HepG2 (cell line): ENCODE results near the gene APRT. TPM values are rescaled to one million over a fixed set of nuclear protein-coding genes. Genes with fewer than 3 reads are reported as not detected.

Experiments
- AGO1 ChIP-seq: fragments of 200-400 bp; formaldehyde crosslinking; IDR thresholded peaks from 2 replicates; pipeline ENCODE4 v1.6.1; 2017; ENCODE audit warnings: mild to moderate bottlenecking, low read depth, low read length, moderate library complexity; ENCODE audit not compliant: poor library complexity, severe bottlenecking
- CENPX ChIP-seq: sonication (generic); formaldehyde crosslinking; IDR thresholded peaks from 2 replicates; pipeline ENCODE4 v1.9.0; 2021; ENCODE audit warnings: mild to moderate bottlenecking, missing genetic modification reagents, moderate library complexity
- FOXP4 ChIP-seq: sonication (generic); formaldehyde crosslinking; IDR thresholded peaks from 2 replicates; pipeline ENCODE4 v1.4.0; 2020; ENCODE audit warnings: missing genetic modification reagents
- HMG20B ChIP-seq: conservative IDR thresholded peaks from 2 replicates; pipeline ENCODE4 v1.6.1; 2016; ENCODE audit warnings: missing genetic modification reagents, missing compliant biosample characterization
- ISL2 ChIP-seq: sonication (generic); formaldehyde crosslinking; IDR thresholded peaks from 2 replicates; pipeline ENCODE4 v1.5.0; 2020; ENCODE audit warnings: missing genetic modification reagents
- JARID2 ChIP-seq: sonication (generic); formaldehyde crosslinking; IDR thresholded peaks from 2 replicates; pipeline ENCODE4 v1.8.1; 2023; ENCODE audit warnings: missing genetic modification reagents, inconsistent platforms; ENCODE audit not compliant: insufficient replicate concordance
- MATR3 ChIP-seq: sonication (generic); formaldehyde crosslinking; IDR thresholded peaks from 2 replicates; pipeline ENCODE4 v1.4.0; 2020; ENCODE audit warnings: missing genetic modification reagents
- NFYC ChIP-seq: IDR thresholded peaks from 2 replicates; pipeline ENCODE4 v1.6.1; 2016; ENCODE audit warnings: missing genetic modification reagents, missing compliant biosample characterization
- NR0B2 ChIP-seq: sonication (generic); formaldehyde crosslinking; IDR thresholded peaks from 2 replicates; pipeline ENCODE4 v1.4.0; 2020; ENCODE audit warnings: mild to moderate bottlenecking, missing genetic modification reagents
- SP2 ChIP-seq: sonication (generic); formaldehyde crosslinking; IDR thresholded peaks from 2 replicates; pipeline ENCODE4 v1.5.1; 2020; ENCODE audit warnings: mild to moderate bottlenecking, missing genetic modification reagents
- SRF ChIP-seq: IDR thresholded peaks from 2 replicates; pipeline ENCODE4 v1.6.1; 2011; ENCODE audit warnings: mild to moderate bottlenecking, low read depth, low read length, moderate library complexity
- XBP1 ChIP-seq: sonication (generic); formaldehyde crosslinking; IDR thresholded peaks from 2 replicates; pipeline ENCODE4 v1.5.0; 2020; ENCODE audit warnings: missing genetic modification reagents
- ZBTB26 ChIP-seq: IDR thresholded peaks from 2 replicates; pipeline ENCODE4 v1.6.1; 2016; ENCODE audit warnings: missing compliant biosample characterization, missing genetic modification reagents, borderline replicate concordance
- ZFP1 ChIP-seq: IDR thresholded peaks from 2 replicates; pipeline ENCODE4 v1.6.1; 2016
- ZFP36 ChIP-seq: fragments of 150-350 bp; IDR thresholded peaks from 2 replicates; pipeline ENCODE4 v1.6.1; 2018; ENCODE audit warnings: borderline replicate concordance, low read length, low read depth; ENCODE audit not compliant: partially characterized antibody
- ZNF24 ChIP-seq: fragments of 450-650 bp; IDR thresholded peaks from 2 replicates; pipeline ENCODE4 v1.6.1; 2017; ENCODE audit warnings: antibody characterized with exemption, mild to moderate bottlenecking
- ZNF33A ChIP-seq: sonication (generic); formaldehyde crosslinking; IDR thresholded peaks from 2 replicates; pipeline ENCODE4 v1.5.1; 2020; ENCODE audit warnings: missing genetic modification reagents, mild to moderate bottlenecking, moderate library complexity, borderline replicate concordance
- ZNF501 ChIP-seq: sonication (generic); formaldehyde crosslinking; IDR thresholded peaks from 2 replicates; pipeline ENCODE4 v1.5.1; 2020; ENCODE audit warnings: mild to moderate bottlenecking, moderate library complexity, missing genetic modification reagents
- ZNF567 ChIP-seq: sonication (generic); formaldehyde crosslinking; IDR thresholded peaks from 2 replicates; pipeline ENCODE4 v1.8.1; 2023; ENCODE audit warnings: mild to moderate bottlenecking, missing genetic modification reagents, borderline replicate concordance
- ZNF570 ChIP-seq: sonication (generic); formaldehyde crosslinking; IDR thresholded peaks from 2 replicates; pipeline ENCODE4 v1.4.0; 2020; ENCODE audit warnings: mild to moderate bottlenecking, missing genetic modification reagents, borderline replicate concordance
- ZNF660 ChIP-seq: sonication (generic); formaldehyde crosslinking; IDR thresholded peaks from 2 replicates; pipeline ENCODE4 v1.5.1; 2020; ENCODE audit warnings: mild to moderate bottlenecking, low read depth, missing genetic modification reagents, borderline replicate concordance
- ZNF83 ChIP-seq: sonication (generic); formaldehyde crosslinking; IDR thresholded peaks from 2 replicates; pipeline ENCODE4 v1.4.0; 2020; ENCODE audit warnings: missing genetic modification reagents, mild to moderate bottlenecking, borderline replicate concordance
- polyA plus RNA-seq, 8 experiments: library from polyadenylated mRNA; depleted of rRNA in 3 of 8; stranded (reverse) in 7 of 8; unstranded in 1 of 8; fragments of >200 nt; fragmentation: Illumina TruSeq in 4 of 8; extraction: Trizol in 4 of 8; gene quantifications; 2 replicates each; pipeline versions ENCODE4 v1.2.1 to v1.2.3, GENCODE V29; 2011 to 2016; ENCODE audit warnings: low read depth in 4 of 8, missing spikeins in 1 of 8, mixed read lengths in 1 of 8; ENCODE audit not compliant: insufficient read depth in 1 of 8
- total RNA-seq, 5 experiments: library from RNA; depleted of rRNA; stranded (reverse); fragments of >200 nt; fragmentation: Illumina TruSeq; extraction: Trizol; gene quantifications; 2 replicates each; pipeline ENCODE4 v1.2.3, GENCODE V29; 2016; ENCODE audit warnings: low read depth in 1 of 5
- TF ChIP-seq, protein P1 (sequence below): fragments of 450-650 bp; IDR thresholded peaks from 2 replicates; pipeline ENCODE4 v1.6.1; 2017
- TF ChIP-seq, protein P2 (sequence below): sonication (generic); formaldehyde crosslinking; conservative IDR thresholded peaks from 2 replicates; pipeline ENCODE4 v1.4.0; 2020; ENCODE audit warnings: missing genetic modification reagents

The APRT gene
- total and polyA plus RNA-seq, 2 of the 13 experiments (the other 11 are each of a cell fraction or from before 2014, with no cell fraction given) = 155 to 242 TPM

- TF ChIP-seq JARID2 (CRISPR knock-in tag) (peak; percentile 30), ZNF83 (CRISPR knock-in tag) (no peak), ZFP1 (CRISPR knock-in tag) (peak; percentile 95), AGO1 (no peak), ISL2 (CRISPR knock-in tag) (peak; percentile 49), HMG20B (CRISPR knock-in tag) (peak; percentile 94), CENPX (CRISPR knock-in tag) (no peak), SRF (0 out of 2 replicates have a peak, but pooled peaks have one; percentile 22), ZNF33A (CRISPR knock-in tag) (no peak), NFYC (CRISPR knock-in tag) (peak; percentile 18; the same call in 1 of the 2 replicates), MATR3 (CRISPR knock-in tag) (no peak), ZBTB26 (CRISPR knock-in tag) (peak; percentile 78), NR0B2 (CRISPR knock-in tag) (no peak), ZFP36 (no peak), XBP1 (CRISPR knock-in tag) (no peak), FOXP4 (CRISPR knock-in tag) (peak; percentile 98), ZNF660 (CRISPR knock-in tag) (no peak), SP2 (CRISPR knock-in tag) (no peak), ZNF501 (CRISPR knock-in tag) (peak; percentile 69; the same call in 1 of the 2 replicates), ZNF567 (CRISPR knock-in tag) (no peak), ZNF24 (no peak; the same call in 1 of the 2 replicates), ZNF570 (no peak)
- TF ChIP-seq, protein P1, sequence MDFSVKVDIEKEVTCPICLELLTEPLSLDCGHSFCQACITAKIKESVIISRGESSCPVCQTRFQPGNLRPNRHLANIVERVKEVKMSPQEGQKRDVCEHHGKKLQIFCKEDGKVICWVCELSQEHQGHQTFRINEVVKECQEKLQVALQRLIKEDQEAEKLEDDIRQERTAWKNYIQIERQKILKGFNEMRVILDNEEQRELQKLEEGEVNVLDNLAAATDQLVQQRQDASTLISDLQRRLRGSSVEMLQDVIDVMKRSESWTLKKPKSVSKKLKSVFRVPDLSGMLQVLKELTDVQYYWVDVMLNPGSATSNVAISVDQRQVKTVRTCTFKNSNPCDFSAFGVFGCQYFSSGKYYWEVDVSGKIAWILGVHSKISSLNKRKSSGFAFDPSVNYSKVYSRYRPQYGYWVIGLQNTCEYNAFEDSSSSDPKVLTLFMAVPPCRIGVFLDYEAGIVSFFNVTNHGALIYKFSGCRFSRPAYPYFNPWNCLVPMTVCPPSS = no peak
- TF ChIP-seq, protein P2, sequence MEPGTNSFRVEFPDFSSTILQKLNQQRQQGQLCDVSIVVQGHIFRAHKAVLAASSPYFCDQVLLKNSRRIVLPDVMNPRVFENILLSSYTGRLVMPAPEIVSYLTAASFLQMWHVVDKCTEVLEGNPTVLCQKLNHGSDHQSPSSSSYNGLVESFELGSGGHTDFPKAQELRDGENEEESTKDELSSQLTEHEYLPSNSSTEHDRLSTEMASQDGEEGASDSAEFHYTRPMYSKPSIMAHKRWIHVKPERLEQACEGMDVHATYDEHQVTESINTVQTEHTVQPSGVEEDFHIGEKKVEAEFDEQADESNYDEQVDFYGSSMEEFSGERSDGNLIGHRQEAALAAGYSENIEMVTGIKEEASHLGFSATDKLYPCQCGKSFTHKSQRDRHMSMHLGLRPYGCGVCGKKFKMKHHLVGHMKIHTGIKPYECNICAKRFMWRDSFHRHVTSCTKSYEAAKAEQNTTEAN = peak; percentile 82; the same call in 1 of the 2 replicates
Observed at GRCh38 chr16:88763502-88764053, 48.1 kb downstream of the APRT start (continued).
